Thoracic aorta (tissue), 2 donors: ENCODE data around the gene NIPAL3. TPM values are rescaled to one million over a fixed set of nuclear protein-coding genes. Genes with fewer than 3 reads are reported as not detected.

Source experiments
- ATAC-seq: fragments of 150-250 bp; one replicate; pipeline ENCODE4 v1.8.0; 2017; ENCODE audit warnings: low read depth; ENCODE audit not compliant: insufficient number of reproducible peaks, low FRiP score
- DNase-seq: peaks from one replicate; pipeline ENCODE4 v3.0.0-alpha.2; 2020; ENCODE audit warnings: low spot score
- H3K27ac ChIP-seq, 2 donors: fragments of 200-600 bp; sonication (generic); 1 replicate in 1 of 2; 2 replicates in 1 of 2; pipeline ENCODE4 v1.5.1; 2016; ENCODE audit warnings: mild to moderate bottlenecking in 2 of 2, moderate library complexity in 2 of 2
- H3K27me3 ChIP-seq: fragments of 200-600 bp; sonication (generic); replicated peaks from 2 replicates; pipeline ENCODE4 v1.6.0; 2016; ENCODE audit warnings: mild to moderate bottlenecking; ENCODE audit not compliant: insufficient read depth
- H3K36me3 ChIP-seq: fragments of 200-600 bp; sonication (generic); one replicate; pipeline ENCODE4 v1.5.1; 2016
- H3K4me1 ChIP-seq, 2 donors: fragments of 200-600 bp; sonication (generic); 1 replicate in 1 of 2; 2 replicates in 1 of 2; pipeline versions ENCODE4 v1.5.1 to v1.6.0; 2016; ENCODE audit warnings: low read depth in 2 of 2, mild to moderate bottlenecking in 1 of 2; ENCODE audit not compliant: control insufficient read depth in 1 of 2
- H3K4me3 ChIP-seq: fragments of 200-600 bp; sonication (generic); 2 replicates; pipeline ENCODE4 v1.5.1; 2016; ENCODE audit warnings: mild to moderate bottlenecking
- H3K9me3 ChIP-seq: fragments of 200-600 bp; sonication (generic); 2 replicates; pipeline ENCODE4 v1.5.1; 2016
- CTCF ChIP-seq: fragments of 200-600 bp; sonication (generic); IDR thresholded peaks from one replicate; pipeline ENCODE4 v1.5.1; 2019; ENCODE audit warnings: antibody characterized with exemption
- total RNA-seq, 2 donors: library from RNA; depleted of rRNA; stranded (reverse); fragments of >200 nt; gene quantifications; one replicate each; pipeline versions ENCODE4 v1.1.0 to v1.2.3, GENCODE V29; 2016

NIPAL3 gene
- total RNA-seq, 2 donors from 2014 or later: 19.3 to 31.4 TPM

GRCh38 chr1:24500448-24501048 lies 84.9 kb downstream of the NIPAL3 start:
- Histone ChIP-seq H3K9me3 (no peaks in the 10 kb centered on the region), H3K27ac (no peak overlapping the region), H3K36me3 (no peaks in the 10 kb centered on the region), H3K4me3 (no peak overlapping the region), H3K27me3 (no peaks in the 10 kb centered on the region), H3K4me1 (peaks cover 5 to 7% of the 10 kb centered on the region in 2 donors)
- no peak for TF ChIP-seq CTCF
- no peak for ATAC-seq
- no peak for DNase-seq

DNA sequence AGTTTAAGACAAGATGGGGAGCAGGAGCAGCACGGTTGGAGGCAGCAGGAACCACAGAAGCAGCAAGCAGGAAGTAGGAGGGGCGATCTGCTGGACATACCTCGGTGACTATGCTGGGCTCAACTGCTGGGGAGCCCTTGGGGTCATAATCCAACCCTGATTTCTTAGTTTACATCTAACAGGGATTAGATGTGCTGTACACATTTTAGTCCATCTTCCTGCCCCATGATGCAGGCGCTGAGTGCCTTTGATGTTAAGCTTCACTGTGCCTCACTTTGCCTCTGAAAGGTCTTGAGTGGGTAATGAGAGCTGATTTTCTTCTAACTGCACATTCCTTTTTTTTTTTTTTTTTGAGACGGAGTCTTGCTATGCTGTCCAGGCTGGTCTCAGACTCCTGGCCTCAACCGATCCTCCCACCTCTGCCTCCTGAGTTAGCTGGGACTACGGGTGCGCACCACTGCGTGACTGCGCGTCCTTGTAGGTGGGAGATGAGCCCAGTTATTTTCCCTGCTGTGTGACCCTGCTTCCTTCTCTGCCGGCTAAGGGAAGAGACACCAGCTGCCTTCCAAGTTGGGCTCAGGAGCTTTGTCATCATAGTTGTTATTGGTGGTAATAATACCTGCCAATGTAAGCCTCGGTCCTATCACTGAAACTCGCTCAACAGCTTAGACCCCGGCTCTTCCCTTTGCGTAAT lies 85.9 kb downstream of the NIPAL3 start:
- Histone ChIP-seq H3K4me3 (peak overlapping the region; percentile 67), H3K27me3 (no peaks in the 10 kb centered on the region), H3K36me3 (no peaks in the 10 kb centered on the region), H3K4me1 (peaks cover 5 to 7% of the 10 kb centered on the region in 2 donors), H3K9me3 (no peaks in the 10 kb centered on the region), H3K27ac (peak overlapping the region in 1 of 2 donors; percentile 3)
- DNase-seq (no peak), ATAC-seq (no peak)
- TF ChIP-seq CTCF: no peak

GRCh38 chr1:24502065-24502708 lies 86.6 kb downstream of the NIPAL3 start:
- Histone ChIP-seq H3K9me3 (no peaks in the 10 kb centered on the region), H3K27me3 (no peaks in the 10 kb centered on the region), H3K4me1 (peaks cover 5 to 7% of the 10 kb centered on the region in 2 donors), H3K4me3 (peak overlapping the region; percentile 67), H3K27ac (peak overlapping the region in 1 of 2 donors; percentile 3), H3K36me3 (no peaks in the 10 kb centered on the region)
- no peak for TF ChIP-seq CTCF
- ATAC-seq (no peak), DNase-seq (peak; percentile 6)

DNA sequence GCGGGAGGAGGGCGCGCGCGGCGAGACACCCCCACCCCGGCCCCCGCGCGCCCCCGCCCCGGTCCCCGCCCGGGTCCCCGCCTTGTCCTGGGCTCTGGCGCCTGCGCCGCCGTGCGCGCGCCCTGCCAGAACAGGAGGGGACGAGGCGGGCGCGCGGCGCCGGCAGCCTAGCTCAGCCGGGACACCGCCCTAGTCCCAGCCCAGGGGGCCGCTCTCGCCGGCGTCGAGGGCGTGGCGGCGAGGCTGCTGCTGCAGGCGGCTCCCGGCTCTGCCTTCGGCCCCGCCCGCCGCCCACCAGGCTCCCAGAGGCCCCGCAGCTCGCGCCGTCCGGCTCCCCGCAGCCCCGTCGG lies 87.1 kb downstream of the NIPAL3 start, which contains the start of gene RCAN3:
TSS of gene RCAN3 (plus strand) at position 128 of the 350 bp plus-strand sequence. CDS start 11,537 bp downstream, outside the sequence.
- H3K9me3 ChIP-seq: no peaks in the 10 kb centered on the region
- H3K4me3 ChIP-seq: peak within 1 kb of the TSS; percentile 67
- no peak for TF ChIP-seq CTCF
- H3K4me1 ChIP-seq: peaks cover 5 to 7% of the 10 kb centered on the region in 2 donors
- no peaks in the 10 kb centered on the region for H3K27me3 ChIP-seq
- no peak for DNase-seq
- H3K27ac ChIP-seq: peak within 1 kb of the TSS in 1 of 2 donors; percentile 3
- peak; percentile 63 for ATAC-seq
- H3K36me3 ChIP-seq: no peaks in the 10 kb centered on the region

DNA sequence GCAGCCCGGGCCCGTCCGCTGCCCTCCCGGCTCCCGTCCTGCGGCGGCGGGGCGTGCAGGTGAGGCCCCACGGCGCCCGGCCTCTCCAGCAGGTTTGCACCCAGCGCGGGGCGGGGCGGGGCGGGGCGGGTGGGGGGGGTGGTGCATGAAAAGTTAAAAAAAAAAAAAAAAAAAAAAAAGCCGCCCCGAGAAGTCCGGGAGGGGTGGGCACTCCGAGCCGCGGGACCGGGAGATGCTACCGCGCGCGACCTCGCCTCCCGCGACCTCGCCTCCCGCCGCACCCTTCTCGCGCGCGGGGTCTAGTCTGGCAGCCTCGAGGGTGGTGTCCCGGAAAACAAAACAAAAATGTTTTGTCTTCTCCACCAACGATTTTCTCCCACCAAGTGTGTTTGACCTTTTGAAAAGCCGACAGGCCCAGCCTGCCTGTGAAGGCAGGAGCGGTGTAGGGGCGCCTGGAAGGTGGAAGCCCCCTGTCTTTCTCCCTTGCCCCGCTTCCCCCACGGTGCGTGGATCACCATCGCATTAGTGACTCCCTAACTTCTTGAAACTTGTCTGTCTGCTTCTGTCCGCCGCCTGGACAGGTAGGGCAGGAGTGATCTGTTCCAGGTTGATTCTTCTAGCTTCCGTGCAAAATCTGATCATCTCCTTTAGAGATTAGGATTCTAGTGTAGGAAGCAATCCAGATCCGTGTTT lies 87.6 kb downstream of the NIPAL3 start:
- ATAC-seq (no peak), DNase-seq (no peak)
- H3K27ac ChIP-seq: no peak overlapping the region
- TF ChIP-seq CTCF: no peak
- H3K36me3 ChIP-seq: no peaks in the 10 kb centered on the region
- H3K9me3 ChIP-seq: no peaks in the 10 kb centered on the region
- peak overlapping the region; percentile 67 for H3K4me3 ChIP-seq
- H3K27me3 ChIP-seq: no peaks in the 10 kb centered on the region
- H3K4me1 ChIP-seq: peaks cover 5 to 7% of the 10 kb centered on the region in 2 donors
